HepG2 (cell line): ENCODE results near the gene NTN4. TPM values are rescaled to one million over a fixed set of nuclear protein-coding genes. Genes with fewer than 3 reads are reported as not detected.

Source experiments
- ATAC-seq: fragments of 200-7000 bp; cut with Tn5 transposase; 3 replicates; pipeline ENCODE4 v1.9.1; 2020; ENCODE audit warnings: mild to moderate bottlenecking, moderate library complexity
- BruUV-seq: library from RNA; stranded (reverse); fragments of 400-500 nt; replicated peaks from 2 replicates; lab custom pipeline; 2021; lab: Mats Ljungman, UMichigan
- CTCF ChIA-PET: fragments of 300-600 bp; formaldehyde crosslinking; extraction: SDS; loops from one replicate; lab custom pipeline; 2021; ENCODE audit warnings: low total read pairs, inconsistent platforms, low intra/inter-chr PET ratio; lab: Yijun Ruan, JAX
- POLR2A ChIA-PET: fragments of 350-600 bp; sonication (Branson Sonifier 250); formaldehyde crosslinking; loops from one replicate; lab custom pipeline; 2020; ENCODE audit warnings: antibody characterized with exemption, inconsistent platforms; lab: Yijun Ruan, JAX
- DNase-seq: peaks from one replicate; pipeline ENCODE4 v3.0.0-alpha.2; 2015; ENCODE audit warnings: low spot score
- FAIRE-seq: peaks from 3 replicates; lab custom pipeline; 2011; peaks lifted over from hg19 to GRCh38; lab: Jason Lieb, UNC
- H2AFZ ChIP-seq: one replicate; pipeline ENCODE4 v1.6.1; 2011; ENCODE audit warnings: low read length, inconsistent platforms
- H3K27ac ChIP-seq: fragments of 300-600 bp; 3 replicates; pipeline ENCODE4 v1.8.0; 2011; ENCODE audit warnings: mixed run types, mild to moderate bottlenecking, mixed read lengths, low read length, inconsistent platforms; ENCODE audit not compliant: insufficient read depth; ENCODE audit errors: extremely low read length
- H3K27me3 ChIP-seq, 2 experiments: fragments of 200-600 bp in 1 of 2; 2 replicates in 1 of 2; 3 replicates in 1 of 2; pipeline versions ENCODE4 v1.6.0 to v1.8.0; 2011; ENCODE audit warnings: low read length in 2 of 2, mild to moderate bottlenecking in 2 of 2, moderate library complexity in 2 of 2, inconsistent platforms in 1 of 2; ENCODE audit not compliant: insufficient read depth in 2 of 2, control insufficient read depth in 1 of 2
- H3K36me3 ChIP-seq, 2 experiments: fragments of 200-600 bp in 1 of 2; replicated peaks in 1 of 2; 2 replicates in 1 of 2; 3 replicates in 1 of 2; pipeline versions ENCODE4 v1.5.1 to v1.8.0; 2011; ENCODE audit warnings: low read length in 2 of 2, inconsistent platforms in 1 of 2; ENCODE audit not compliant: insufficient read depth in 2 of 2, control insufficient read depth in 1 of 2
- H3K4me1 ChIP-seq: 2 replicates; pipeline ENCODE4 v1.5.1; 2012; ENCODE audit warnings: low read length, inconsistent platforms; ENCODE audit not compliant: insufficient read depth
- H3K4me2 ChIP-seq: 2 replicates; pipeline ENCODE4 v1.6.0; 2011; ENCODE audit warnings: low read depth, low read length, inconsistent platforms
- H3K4me3 ChIP-seq, 3 experiments: fragments of 200-600 bp in 1 of 3; sonication (generic), shearing (Covaris generic) in 1 of 3; replicated peaks in 1 of 3; 2 replicates each; pipeline ENCODE4 v1.5.1; 2011 to 2016; ENCODE audit warnings: low read length in 3 of 3, inconsistent platforms in 2 of 3, low read depth in 2 of 3, mild to moderate bottlenecking in 2 of 3, control low read depth in 1 of 3, mixed read lengths in 1 of 3; ENCODE audit not compliant: insufficient read depth in 1 of 3
- H3K79me2 ChIP-seq: one replicate; pipeline ENCODE4 v1.6.1; 2011; ENCODE audit warnings: low read length, inconsistent platforms; ENCODE audit not compliant: insufficient read depth
- H3K9ac ChIP-seq: 2 replicates; pipeline ENCODE4 v1.6.0; 2011; ENCODE audit warnings: mild to moderate bottlenecking, low read depth, low read length, inconsistent platforms; ENCODE audit not compliant: insufficient read depth
- H3K9me3 ChIP-seq: 2 replicates; pipeline ENCODE4 v1.5.1; 2012; ENCODE audit warnings: mild to moderate bottlenecking, low read length
- H4K20me1 ChIP-seq: 2 replicates; pipeline ENCODE4 v1.6.0; 2011; ENCODE audit warnings: inconsistent platforms, mild to moderate bottlenecking, low read length, moderate library complexity; ENCODE audit not compliant: insufficient read depth
- HNF4A ChIP-seq: sonication (generic); formaldehyde crosslinking; IDR thresholded peaks from 2 replicates; pipeline ENCODE4 v1.4.0; 2020; ENCODE audit warnings: missing genetic modification reagents
- POLR2AphosphoS5 ChIP-seq: IDR thresholded peaks from 2 replicates; pipeline ENCODE4 v1.6.1; 2012; ENCODE audit warnings: low read depth, low read length
- ZNF572 ChIP-seq: sonication (generic); formaldehyde crosslinking; IDR thresholded peaks from 2 replicates; pipeline ENCODE4 v1.5.1; 2020; ENCODE audit warnings: mild to moderate bottlenecking, missing genetic modification reagents
- ZNF644 ChIP-seq: IDR thresholded peaks from 2 replicates; pipeline ENCODE4 v1.6.1; 2016; ENCODE audit warnings: low read depth
- ZNF772 ChIP-seq: sonication (generic); formaldehyde crosslinking; IDR thresholded peaks from 2 replicates; pipeline ENCODE4 v1.5.0; 2020; ENCODE audit warnings: mild to moderate bottlenecking, missing genetic modification reagents
- WGBS: methylation state at CpG from one replicate; pipeline ENCODE4 v1.1.6; 2017; ENCODE audit warnings: low lambda C conversion rate; 5-methylcytosine and 5-hydroxymethylcytosine counted together
- in situ Hi-C: cut with HindIII; loops from 2 replicates; pipeline ENCODE4 v1.10.0; 2017; ENCODE audit warnings: low pct_unique_long_range_greater_than_20kb; ENCODE audit not compliant: extremely low pct_ligation_motif_present
- intact Hi-C: fragments of 100-400 bp; cut with micrococcal nuclease; formaldehyde crosslinking; loops from one replicate; pipeline ENCODE4 v1.10.0; 2022; ENCODE audit not compliant: unreplicated experiment
- polyA plus RNA-seq, 8 experiments: library from polyadenylated mRNA; depleted of rRNA in 3 of 8; stranded (reverse) in 7 of 8; unstranded in 1 of 8; fragments of >200 nt; fragmentation: Illumina TruSeq in 4 of 8; extraction: Trizol in 4 of 8; gene quantifications; 2 replicates each; pipeline versions ENCODE4 v1.2.1 to v1.2.3, GENCODE V29; 2011 to 2016; ENCODE audit warnings: low read depth in 4 of 8, missing spikeins in 1 of 8, mixed read lengths in 1 of 8; ENCODE audit not compliant: insufficient read depth in 1 of 8
- total RNA-seq, 5 experiments: library from RNA; depleted of rRNA; stranded (reverse); fragments of >200 nt; fragmentation: Illumina TruSeq; extraction: Trizol; gene quantifications; 2 replicates each; pipeline ENCODE4 v1.2.3, GENCODE V29; 2016; ENCODE audit warnings: low read depth in 1 of 5

Gene NTN4
- total and polyA plus RNA-seq, 2 of the 13 experiments (the other 11 are each of a cell fraction or from before 2014, with no cell fraction given): 7.8 to 11.5 TPM

DNA sequence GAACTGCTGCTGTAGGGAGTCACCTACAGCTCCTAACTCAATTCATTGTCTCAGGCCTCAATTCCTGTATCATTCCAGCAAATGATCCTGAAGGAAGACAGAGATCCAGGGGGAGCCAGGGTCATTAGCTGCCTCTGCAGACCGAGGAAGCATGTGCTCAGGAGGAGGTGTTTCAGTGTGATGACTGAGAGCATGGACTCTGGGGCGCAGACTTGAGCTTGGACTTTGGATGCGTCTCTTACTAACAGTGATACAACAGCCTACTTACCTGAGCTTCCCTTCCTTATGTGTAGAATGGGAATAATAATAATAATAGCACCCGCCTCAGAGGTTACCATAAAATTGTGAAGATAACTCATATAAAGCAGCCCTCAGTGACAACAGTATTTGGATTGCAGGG lies 147.3 kb downstream of the NTN4 start:
- intact Hi-C loops: no loop called here
- Histone ChIP-seq H4K20me1 (no peaks in the 10 kb centered on the region), H2AFZ (no peak overlapping the region), H3K9ac (no peak overlapping the region), H3K36me3 (no peaks in the 10 kb centered on the region), H3K4me3 (no peak overlapping the region), H3K4me1 (peaks cover 14% of the 10 kb centered on the region), H3K9me3 (no peaks in the 10 kb centered on the region), H3K4me2 (peak overlapping the region; percentile 36; the same call in 1 of the 2 replicates), H3K27me3 (no peaks in the 10 kb centered on the region), H3K27ac (no peak overlapping the region), H3K79me2 (no peaks in the 10 kb centered on the region)
- DNase-seq (no peak), ATAC-seq (peak; percentile 53; the same call in 2 of the 3 replicates), FAIRE-seq (no peak)
- 35% methylated on average over 3 of the region's 4 CpGs for WGBS
- no TSS peak for BruUV-seq
- in situ Hi-C loops: no loop called here
- POLR2A ChIA-PET: interaction anchor here (2.1 kb wide), 1 partner anchor 8 kb away, joined by 7 read pairs; no protein-coding TSS in a partner anchor
- TF ChIP-seq HNF4A (CRISPR knock-in tag) (0 out of 2 replicates have a peak, but pooled peaks have one; percentile 24), POLR2AphosphoS5 (no peak)
- CTCF ChIA-PET: no interaction called here

DNA sequence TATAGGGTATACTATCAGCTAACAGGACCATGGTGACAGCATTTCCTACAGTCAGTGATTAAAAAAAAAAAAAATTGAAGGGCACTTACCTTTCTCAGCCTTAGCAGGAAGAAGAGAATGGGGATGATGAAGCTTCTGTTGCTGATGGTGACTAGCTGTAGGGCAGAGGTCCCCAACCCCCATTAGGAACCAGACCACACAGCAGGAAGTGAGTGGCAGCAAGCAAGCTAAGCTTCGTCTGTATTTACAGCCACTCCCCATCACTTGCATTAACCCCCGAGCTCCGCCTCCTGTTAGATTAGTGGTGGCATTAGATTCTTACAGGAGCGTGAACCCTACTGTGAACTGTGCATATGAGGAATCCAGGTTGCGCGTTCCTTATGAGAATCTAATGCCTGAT lies 148.0 kb downstream of the NTN4 start:
- no peaks in the 10 kb centered on the region for H3K36me3 ChIP-seq
- H3K79me2 ChIP-seq: no peaks in the 10 kb centered on the region
- in situ Hi-C loops (no loop called here), intact Hi-C loops (no loop called here)
- WGBS: 69% methylated on average over 6 of the region's 6 CpGs
- H3K4me3 ChIP-seq: no peak overlapping the region
- H3K4me1 ChIP-seq: peaks cover 14% of the 10 kb centered on the region
- DNase-seq (no peak), FAIRE-seq (no peak)
- POLR2A ChIA-PET: interaction anchor here (2.1 kb wide), 1 partner anchor 8 kb away, joined by 7 read pairs; no protein-coding TSS in a partner anchor
- H3K27ac ChIP-seq: no peak overlapping the region
- no peaks in the 10 kb centered on the region for H4K20me1 ChIP-seq
- no peaks in the 10 kb centered on the region; a peak in 1 of 5 replicates for H3K27me3 ChIP-seq
- H3K4me2 ChIP-seq: no peak overlapping the region
- TF ChIP-seq ZNF772 (CRISPR knock-in tag): no peak
- no peak for TF ChIP-seq ZNF644 (CRISPR knock-in tag)
- no peak for TF ChIP-seq ZNF572 (CRISPR knock-in tag)
- TF ChIP-seq, all 625 proteins: peak for 0
- ATAC-seq: no peak
- BruUV-seq: no TSS peak
- no peak overlapping the region for H2AFZ ChIP-seq
- H3K9me3 ChIP-seq: no peaks in the 10 kb centered on the region
- no peak overlapping the region for H3K9ac ChIP-seq
- CTCF ChIA-PET: no interaction called here
